GM04504 (cell line): Measurements from ENCODE around the gene CCSER1.
A peak's percentile ranks its signal among the peaks of the same experiment; 100 is the strongest.
"Not testable (repeated sequence)": the region's sequence is repeated elsewhere in the genome, so short reads cannot be mapped to it uniquely, and the experiment has no call there.

ENCODE experiments used
- DNase-seq: peaks from one replicate; pipeline ENCODE4 v3.0.0-alpha.2; 2012; ENCODE audit warnings: low read depth

CCSER1 gene

GRCh38 chr4:90299373-90299772 lies 172.2 kb downstream of the CCSER1 start:
- DNase-seq: no peak

- no peak for DNase-seq
Measured at GRCh38 chr4:90306810-90307209, 179.6 kb downstream of the CCSER1 start.

- DNase-seq: not testable (repeated sequence)
Measured at GRCh38 chr4:90317140-90317539, 189.9 kb downstream of the CCSER1 start.

GRCh38 chr4:90317785-90318184 lies 190.6 kb downstream of the CCSER1 start:
- DNase-seq: peak; percentile 38

- DNase-seq: peak; percentile 33
Measured at GRCh38 chr4:90318193-90318592, 191.0 kb downstream of the CCSER1 start.

- no peak for DNase-seq
Measured at GRCh38 chr4:90328558-90328957, 201.4 kb downstream of the CCSER1 start.

- no peak for DNase-seq
Measured at GRCh38 chr4:90330546-90330945, 203.4 kb downstream of the CCSER1 start.

- DNase-seq: no peak
Measured at GRCh38 chr4:90345549-90346215, 218.5 kb downstream of the CCSER1 start.

GRCh38 chr4:90349636-90350035 lies 222.4 kb downstream of the CCSER1 start:
- no peak for DNase-seq

- DNase-seq: peak; percentile 7
Measured at GRCh38 chr4:90357117-90357710, 230.0 kb downstream of the CCSER1 start.

- DNase-seq: peak; percentile 8
Measured at GRCh38 chr4:90375081-90375480, 247.9 kb downstream of the CCSER1 start.

GRCh38 chr4:90393215-90393614 lies 266.0 kb downstream of the CCSER1 start:
- no peak for DNase-seq

- no peak for DNase-seq
Measured at GRCh38 chr4:90403781-90404180, 276.6 kb downstream of the CCSER1 start.

- DNase-seq: not testable (repeated sequence)
Measured at GRCh38 chr4:90407897-90408296, 280.7 kb downstream of the CCSER1 start.

- DNase-seq: not testable (repeated sequence)
Measured at GRCh38 chr4:90412786-90413185, 285.6 kb downstream of the CCSER1 start.

- no peak for DNase-seq
Measured at GRCh38 chr4:90415116-90415515, 287.9 kb downstream of the CCSER1 start.

GRCh38 chr4:90419124-90419711 lies 292.0 kb downstream of the CCSER1 start:
- DNase-seq: peak; percentile 1

GRCh38 chr4:90421161-90421560 lies 294.0 kb downstream of the CCSER1 start:
- no peak for DNase-seq

GRCh38 chr4:90425893-90426292 lies 298.7 kb downstream of the CCSER1 start:
- no peak for DNase-seq

GRCh38 chr4:90438522-90438921 lies 311.3 kb downstream of the CCSER1 start:
- no peak for DNase-seq

GRCh38 chr4:90441770-90442169 lies 314.6 kb downstream of the CCSER1 start:
- DNase-seq: no peak

- no peak for DNase-seq
Measured at GRCh38 chr4:90442619-90443018, 315.4 kb downstream of the CCSER1 start.

GRCh38 chr4:90443231-90443630 lies 316.0 kb downstream of the CCSER1 start:
- DNase-seq: no peak

- no peak for DNase-seq
Measured at GRCh38 chr4:90444904-90445303, 317.7 kb downstream of the CCSER1 start.
